ENCODE results near the gene NTHL1.

The NTHL1 gene

DNA sequence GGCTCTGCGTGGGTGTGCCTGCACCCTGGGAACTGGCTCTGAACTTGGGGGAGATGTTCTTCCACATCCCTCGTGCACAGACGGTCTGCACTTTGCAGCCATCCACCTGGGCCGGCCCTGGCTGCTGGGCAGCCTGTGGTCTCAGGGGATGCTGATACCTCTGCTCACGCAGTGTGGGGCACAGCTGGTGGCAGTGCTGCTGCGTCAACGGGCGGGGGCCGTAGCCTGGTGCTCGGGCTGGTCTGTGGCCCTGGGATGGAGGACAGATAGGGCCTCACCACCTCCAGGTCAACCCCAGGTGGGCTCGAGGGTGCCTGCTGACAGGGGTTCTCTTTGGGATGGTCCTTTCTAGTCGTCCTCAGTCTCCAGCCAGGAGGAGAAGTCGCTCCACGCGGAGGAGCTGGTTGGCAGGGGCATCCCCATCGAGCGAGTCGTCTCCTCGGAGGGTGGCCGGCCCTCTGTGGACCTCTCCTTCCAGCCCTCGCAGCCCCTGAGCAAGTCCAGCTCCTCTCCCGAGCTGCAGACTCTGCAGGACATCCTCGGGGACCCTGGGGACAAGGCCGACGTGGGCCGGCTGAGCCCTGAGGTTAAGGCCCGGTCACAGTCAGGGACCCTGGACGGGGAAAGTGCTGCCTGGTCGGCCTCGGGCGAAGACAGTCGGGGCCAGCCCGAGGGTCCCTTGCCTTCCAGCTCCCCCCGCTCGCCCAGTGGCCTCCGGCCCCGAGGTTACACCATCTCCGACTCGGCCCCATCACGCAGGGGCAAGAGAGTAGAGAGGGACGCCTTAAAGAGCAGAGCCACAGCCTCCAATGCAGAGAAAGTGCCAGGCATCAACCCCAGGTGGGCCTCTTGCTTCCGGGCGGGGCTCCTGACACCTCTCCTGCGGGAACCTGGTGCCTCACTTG is 36.5 kb upstream of the NTHL1 start:
- DNase-seq = no peak

- DNase-seq = no peak
Observed at GRCh38 chr16:2083409-2083808, 35.8 kb upstream of the NTHL1 start.

GRCh38 chr16:2082983-2083364 is 35.3 kb upstream of the NTHL1 start:
- no peak for DNase-seq

GRCh38 chr16:2082171-2082982 is 34.7 kb upstream of the NTHL1 start:
- no peak for DNase-seq

- no peak for DNase-seq
Observed at GRCh38 chr16:2081201-2082084, 33.8 kb upstream of the NTHL1 start.

GRCh38 chr16:2079991-2080390 is 32.4 kb upstream of the NTHL1 start:
- DNase-seq = no peak

DNA sequence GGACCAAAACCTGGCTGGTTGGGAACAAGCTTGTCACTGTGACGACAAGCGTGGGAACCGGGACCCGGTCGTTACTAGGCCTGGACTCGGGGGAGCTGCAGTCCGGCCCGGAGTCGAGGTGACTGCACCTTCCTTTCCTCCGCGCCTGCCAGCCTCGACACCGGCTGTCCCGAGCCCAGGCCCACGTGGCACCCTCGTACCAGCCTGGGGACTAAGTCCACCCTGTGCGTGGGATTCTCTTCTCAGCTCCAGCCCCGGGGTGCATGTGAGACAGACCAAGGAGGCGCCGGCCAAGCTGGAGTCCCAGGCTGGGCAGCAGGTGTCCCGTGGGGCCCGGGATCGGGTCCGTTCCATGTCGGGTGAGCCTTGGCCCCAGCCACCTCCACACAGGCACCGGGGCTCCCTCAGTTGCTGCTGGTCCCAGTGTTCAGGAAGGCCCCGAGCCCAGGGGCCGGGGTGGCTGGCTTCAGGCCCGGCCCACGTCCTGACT is 31.7 kb upstream of the NTHL1 start:
- DNase-seq = no peak

- no peak for DNase-seq
Observed at GRCh38 chr16:2078691-2079090, 31.1 kb upstream of the NTHL1 start.

- no peak for DNase-seq
Observed at GRCh38 chr16:2078096-2078495, 30.5 kb upstream of the NTHL1 start.

DNA sequence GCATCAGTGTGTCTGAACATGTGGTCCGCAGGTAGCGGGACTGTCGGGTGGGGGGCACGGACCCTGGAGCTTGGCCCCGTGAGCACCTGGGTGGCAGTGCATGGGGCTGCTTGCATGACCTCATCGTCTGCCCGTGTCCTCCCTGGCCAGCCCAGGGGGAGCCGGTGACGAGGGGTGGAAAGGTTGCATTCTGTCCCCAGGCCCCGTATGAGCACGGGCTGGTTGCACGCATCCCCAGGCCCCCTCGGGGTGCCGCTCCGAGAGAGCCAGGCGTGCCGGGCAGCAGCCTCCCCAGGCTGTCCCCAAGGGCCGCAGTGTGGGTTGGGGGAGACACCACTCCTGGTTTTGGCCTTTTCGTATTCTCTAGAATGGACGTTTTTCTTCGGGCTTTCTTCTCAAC is 30.1 kb upstream of the NTHL1 start:
- no peak for DNase-seq

GRCh38 chr16:2077016-2077415 is 29.4 kb upstream of the NTHL1 start:
- DNase-seq = no peak

DNA sequence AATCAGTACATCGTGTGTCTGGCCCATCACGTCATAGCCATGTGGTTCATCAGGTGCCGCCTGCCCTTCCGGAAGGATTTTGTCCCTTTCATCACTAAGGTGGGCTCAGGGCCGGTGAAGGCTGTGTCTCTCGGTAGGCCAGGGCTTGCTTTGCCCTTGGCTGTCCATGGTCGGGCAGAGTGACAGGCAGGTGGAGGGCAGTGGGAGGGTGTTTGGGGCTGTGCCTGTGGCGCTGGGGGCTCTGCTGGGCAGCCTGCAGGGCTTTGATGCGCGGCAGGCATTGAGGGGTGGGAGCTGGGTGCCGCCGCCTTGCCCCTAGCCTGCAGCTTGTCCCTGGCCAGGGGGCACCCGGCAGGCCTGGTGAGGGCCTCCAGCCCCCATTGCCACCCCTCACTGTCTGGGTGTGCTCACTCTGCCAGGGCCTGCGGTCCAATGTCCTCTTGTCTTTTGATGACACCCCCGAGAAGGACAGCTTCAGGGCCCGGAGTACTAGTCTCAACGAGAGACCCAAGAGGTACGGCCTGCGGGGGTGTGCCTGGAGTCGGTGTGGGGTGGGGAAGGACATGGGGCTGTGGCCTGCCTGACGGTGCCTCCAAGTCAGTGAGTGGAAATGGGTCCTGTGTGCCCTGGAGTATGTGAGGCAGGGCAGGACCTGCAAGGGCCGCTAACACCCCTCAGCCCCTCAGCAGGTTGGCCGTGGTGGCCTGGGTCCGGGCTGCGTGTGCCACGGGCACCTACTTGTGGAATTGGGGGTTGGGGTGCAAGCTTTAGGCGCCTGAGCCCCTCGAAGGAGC is 28.6 kb upstream of the NTHL1 start:
- DNase-seq = no peak

GRCh38 chr16:2075631-2076030 is 28.0 kb upstream of the NTHL1 start:
- no peak for DNase-seq

DNA sequence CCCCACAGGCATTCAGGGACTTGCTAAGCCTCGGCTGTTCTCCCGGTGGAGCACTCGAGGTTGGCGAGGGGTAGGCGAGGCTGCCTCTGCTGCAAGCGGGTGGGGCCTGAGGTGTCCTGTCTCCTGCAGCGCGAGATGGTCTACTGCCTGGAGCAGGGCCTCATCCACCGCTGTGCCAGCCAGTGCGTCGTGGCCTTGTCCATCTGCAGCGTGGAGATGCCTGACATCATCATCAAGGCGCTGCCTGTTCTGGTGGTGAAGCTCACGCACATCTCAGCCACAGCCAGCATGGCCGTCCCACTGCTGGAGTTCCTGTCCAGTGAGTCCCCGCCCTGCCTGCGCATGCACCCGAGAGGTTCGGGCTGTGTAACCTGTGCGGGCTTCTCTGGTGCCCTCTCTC is 26.4 kb upstream of the NTHL1 start:
- no peak for DNase-seq

DNA sequence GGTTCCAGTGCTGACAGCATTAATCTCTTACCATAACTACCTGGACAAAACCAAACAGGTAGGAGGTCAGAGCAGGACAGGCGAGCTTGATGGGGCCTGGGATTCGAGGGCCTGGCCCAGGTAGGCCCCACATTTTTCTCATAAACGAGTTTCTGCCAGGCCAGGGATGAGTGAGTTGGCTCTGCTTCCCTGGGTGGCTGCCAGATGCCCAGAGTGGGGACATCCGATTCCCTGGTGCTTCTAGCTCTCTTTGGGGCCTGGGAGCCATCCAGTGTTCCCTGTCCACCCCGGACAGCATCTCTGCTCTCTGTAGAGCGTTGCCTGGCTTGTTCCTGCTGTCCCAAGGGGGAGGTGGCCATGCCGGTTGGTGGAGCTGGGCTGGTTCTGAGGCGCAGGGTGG is 25.3 kb upstream of the NTHL1 start:
- DNase-seq = no peak

GRCh38 chr16:2071454-2072202 is 24.0 kb upstream of the NTHL1 start:
- no peak for DNase-seq

DNA sequence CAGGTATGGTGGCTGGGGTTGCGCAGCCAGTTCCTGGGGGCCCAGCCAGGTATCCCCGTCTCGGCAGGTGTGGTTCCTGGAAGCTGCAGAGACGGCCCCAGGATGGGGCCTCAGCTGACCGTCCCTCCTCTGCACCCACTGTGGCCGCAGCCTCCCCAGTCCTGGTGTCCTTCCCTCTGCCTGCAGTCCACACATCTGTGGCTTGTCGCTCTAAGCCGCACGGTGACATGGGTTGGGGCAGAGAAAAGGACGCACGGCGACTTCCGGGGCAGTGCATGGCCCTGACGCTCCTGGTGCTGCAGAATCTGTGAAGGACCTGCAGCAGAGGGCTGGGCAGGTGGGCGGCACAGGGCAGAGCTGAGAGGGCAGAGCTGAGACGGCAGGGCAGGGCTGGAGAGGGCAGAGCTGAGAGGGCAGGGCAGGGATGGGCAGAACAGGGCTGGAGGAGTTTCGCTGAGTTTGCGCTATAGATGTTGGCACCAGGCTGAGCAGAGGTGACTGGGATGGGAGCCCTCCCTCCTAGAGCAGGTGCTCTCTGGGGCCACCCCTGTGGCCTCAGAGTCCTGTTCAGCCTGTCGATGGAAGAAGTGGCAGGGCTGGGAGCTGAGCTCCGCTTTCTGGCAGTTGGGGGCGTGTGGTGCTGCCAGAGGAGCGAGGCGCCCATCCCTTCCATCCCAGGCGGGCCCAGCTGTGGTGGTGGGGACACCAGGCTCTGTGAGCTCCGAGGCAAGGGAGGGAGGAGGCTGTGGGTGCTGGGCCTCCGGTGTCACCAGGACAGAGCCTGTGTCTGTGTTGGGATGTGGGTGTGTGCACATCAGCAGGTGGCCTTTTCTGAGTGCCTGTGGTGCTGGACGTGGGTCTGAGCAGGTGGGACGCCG is 23.2 kb upstream of the NTHL1 start:
- no peak for DNase-seq

GRCh38 chr16:2066139-2066538 is 18.5 kb upstream of the NTHL1 start:
- no peak for DNase-seq

- DNase-seq = no peak
Observed at GRCh38 chr16:2064368-2064945, 16.8 kb upstream of the NTHL1 start.

DNA sequence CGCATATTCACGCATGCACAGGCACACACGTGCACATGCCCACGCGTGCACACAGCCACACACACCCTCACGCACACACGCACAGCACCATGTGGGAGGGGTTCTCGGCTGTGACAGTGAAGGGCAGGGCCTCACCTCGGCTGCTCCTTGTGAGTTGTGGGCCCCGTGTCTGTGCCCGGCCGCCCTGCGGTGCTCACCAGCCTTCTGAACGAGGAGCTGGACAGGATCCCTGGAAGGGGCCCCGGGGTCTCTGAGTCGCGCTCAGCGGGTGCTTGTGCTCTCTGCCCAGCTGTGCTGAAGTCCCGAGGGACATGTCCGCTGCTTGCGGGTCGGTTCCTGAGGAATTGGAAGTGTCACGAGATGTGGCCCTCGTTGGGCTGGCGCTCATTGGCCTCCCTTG is 16.2 kb upstream of the NTHL1 start:
- no peak for DNase-seq

Data from activated CD4-positive, alpha-beta T cell treated with anti-CD3 and anti-CD28 coated beads for 48 hours (primary cell).